ENCODE measurements around the gene CDH15. TPM values are rescaled to one million over a fixed set of nuclear protein-coding genes. Genes with fewer than 3 reads are reported as not detected.

CDH15 gene
- total and polyA plus RNA-seq, 9 of the 15 experiments (the other 6 are each of a cell fraction or from before 2014, with no cell fraction given) = 0.07 to 0.18 TPM; not detected in 7

- CTCF ChIA-PET (ENCODE audit: low intra/inter-chr PET ratio) = no interaction called here
- no peak for FAIRE-seq
- WGBS (ENCODE audit: insufficient coverage, low coverage, missing lambda C conversion rate) = 97% methylated on average over 9 of the region's 12 CpGs
Observed at GRCh38 chr16:89139907-89140361, 31.6 kb upstream of the CDH15 start.

More at GRCh38 chr16:89139907-89140361, 31.6 kb upstream of the CDH15 start:
- H3K9me1 ChIP-seq (ENCODE audit: control insufficient read depth, insufficient read depth, low read length) = no peaks in the 10 kb centered on the region
- DNase-seq (ENCODE audit: extremely low read depth in 1 of 4, low spot score in 3 of 4) (no peak), ATAC-seq (no peak)
- POLR2A ChIA-PET = no interaction called here
- H3K79me2 ChIP-seq (ENCODE audit: control insufficient read depth, insufficient read depth, low read length) = no peaks in the 10 kb centered on the region
- H3K4me1 ChIP-seq (replicated peaks in 1 of 2; ENCODE audit: control insufficient read depth in 2 of 2, insufficient read depth in 2 of 2, low read length in 2 of 2) = peaks cover 0 to 21% of the 10 kb centered on the region in 2 experiments; a peak in 2 of 5 replicates
- no peak overlapping the region for H3K4me3 ChIP-seq
- no peaks in the 10 kb centered on the region for H4K20me1 ChIP-seq (replicated peaks; ENCODE audit: control insufficient read depth, insufficient read depth, low read length)
- no peaks in the 10 kb centered on the region for H3K27me3 ChIP-seq (ENCODE audit: control insufficient read depth in 2 of 2, insufficient read depth in 2 of 2, low read length in 2 of 2)
- H3K9me3 ChIP-seq (replicated peaks; ENCODE audit: control insufficient read depth, insufficient read depth, low read depth, low read length) = no peaks in the 10 kb centered on the region
- H3K9ac ChIP-seq (ENCODE audit: insufficient read depth in 1 of 2, low read depth in 2 of 2, low read length in 2 of 2) = peak overlapping the region in 1 of 2 experiments; percentile 26; a peak in 1 of 4 replicates
- intact Hi-C loops (cut with micrococcal nuclease) = no loop called here
- in situ Hi-C loops (cut with MboI) = no loop called here
- no peak overlapping the region for H3K4me2 ChIP-seq (ENCODE audit: insufficient read depth, low read length)
- H3K36me3 ChIP-seq (ENCODE audit: control insufficient read depth, insufficient read depth, low read length) = peaks cover 33% of the 10 kb centered on the region; the same call in 2 of the 3 replicates
- H2AFZ ChIP-seq (ENCODE audit: low read depth, low read length) = no peak overlapping the region
- H3K27ac ChIP-seq (ENCODE audit: extremely low read depth, low read depth, low read length) = no peak overlapping the region
- TF ChIP-seq, protein P1, sequence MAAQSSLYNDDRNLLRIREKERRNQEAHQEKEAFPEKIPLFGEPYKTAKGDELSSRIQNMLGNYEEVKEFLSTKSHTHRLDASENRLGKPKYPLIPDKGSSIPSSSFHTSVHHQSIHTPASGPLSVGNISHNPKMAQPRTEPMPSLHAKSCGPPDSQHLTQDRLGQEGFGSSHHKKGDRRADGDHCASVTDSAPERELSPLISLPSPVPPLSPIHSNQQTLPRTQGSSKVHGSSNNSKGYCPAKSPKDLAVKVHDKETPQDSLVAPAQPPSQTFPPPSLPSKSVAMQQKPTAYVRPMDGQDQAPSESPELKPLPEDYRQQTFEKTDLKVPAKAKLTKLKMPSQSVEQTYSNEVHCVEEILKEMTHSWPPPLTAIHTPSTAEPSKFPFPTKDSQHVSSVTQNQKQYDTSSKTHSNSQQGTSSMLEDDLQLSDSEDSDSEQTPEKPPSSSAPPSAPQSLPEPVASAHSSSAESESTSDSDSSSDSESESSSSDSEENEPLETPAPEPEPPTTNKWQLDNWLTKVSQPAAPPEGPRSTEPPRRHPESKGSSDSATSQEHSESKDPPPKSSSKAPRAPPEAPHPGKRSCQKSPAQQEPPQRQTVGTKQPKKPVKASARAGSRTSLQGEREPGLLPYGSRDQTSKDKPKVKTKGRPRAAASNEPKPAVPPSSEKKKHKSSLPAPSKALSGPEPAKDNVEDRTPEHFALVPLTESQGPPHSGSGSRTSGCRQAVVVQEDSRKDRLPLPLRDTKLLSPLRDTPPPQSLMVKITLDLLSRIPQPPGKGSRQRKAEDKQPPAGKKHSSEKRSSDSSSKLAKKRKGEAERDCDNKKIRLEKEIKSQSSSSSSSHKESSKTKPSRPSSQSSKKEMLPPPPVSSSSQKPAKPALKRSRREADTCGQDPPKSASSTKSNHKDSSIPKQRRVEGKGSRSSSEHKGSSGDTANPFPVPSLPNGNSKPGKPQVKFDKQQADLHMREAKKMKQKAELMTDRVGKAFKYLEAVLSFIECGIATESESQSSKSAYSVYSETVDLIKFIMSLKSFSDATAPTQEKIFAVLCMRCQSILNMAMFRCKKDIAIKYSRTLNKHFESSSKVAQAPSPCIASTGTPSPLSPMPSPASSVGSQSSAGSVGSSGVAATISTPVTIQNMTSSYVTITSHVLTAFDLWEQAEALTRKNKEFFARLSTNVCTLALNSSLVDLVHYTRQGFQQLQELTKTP (IDR thresholded peaks at IDR 0.05; ENCODE audit: low read depth in 1 of 2, partially characterized antibody in 2 of 2) = no peak
- TF ChIP-seq HDGF (IDR thresholded peaks at IDR 0.05) (no peak), SAP30 (IDR thresholded peaks at IDR 0.05; ENCODE audit: borderline replicate concordance, insufficient read depth, low read depth, low read length, poor library complexity, severe bottlenecking) (no peak)
- no TSS peak for BruUV-seq (replicated peaks)

Data from K562 (cell line).